ENCODE results near the gene CHRND. TPM values are rescaled to one million over a fixed set of nuclear protein-coding genes. Genes with fewer than 3 reads are reported as not detected.

Gene CHRND
- total RNA-seq, result not detected in 2 replicates

GRCh38 chr2:232525791-232526371 is at the start of gene CHRND:
Gene CHRND, plus strand, starts transcription at chr2:232526160. Its CDS starts 56 bp downstream, at chr2:232526216.

GRCh38 chr2:232487385-232488096 is 38.4 kb upstream of the CHRND start, which contains the start of gene ECEL1:
Gene ECEL1, minus strand, starts transcription at chr2:232487834. Its CDS starts 1,181 bp downstream, at chr2:232486653.

GRCh38 chr2:232519581-232520438 is 6.2 kb upstream of the CHRND start, which contains the start of gene PRSS56:
Gene PRSS56, plus strand, starts transcription at chr2:232520388. Its CDS starts 211 bp downstream, at chr2:232520599.

GRCh38 chr2:232539298-232540231 is 13.6 kb downstream of the CHRND start, which contains the start of gene CHRNG:
Gene CHRNG, plus strand, starts transcription at chr2:232539692. Its CDS starts 56 bp downstream, at chr2:232539748.

GRCh38 chr2:232550354-232551249 is 24.6 kb downstream of the CHRND start, which contains the start of the genes EIF4E2 and TIGD1:
Gene EIF4E2, plus strand, starts transcription at chr2:232550689. Its CDS starts 36 bp downstream, at chr2:232550725.
Gene TIGD1, minus strand, starts transcription at chr2:232550557. Its CDS starts 675 bp downstream, at chr2:232549882.

Other genes with a start within 250 kb of the CHRND start
- gene ALPP, start 147.4 kb upstream of the CHRND start, total RNA-seq, result 3.9 and 19.2 TPM in 2 replicates
- under 0.01 TPM in 1 of 2 replicates, not detected in the other for gene ALPG, start 119.3 kb upstream of the CHRND start, total RNA-seq
- gene ALPI, start 70.0 kb upstream of the CHRND start, total RNA-seq, result not detected in 2 replicates
- gene ECEL1, start 38.3 kb upstream of the CHRND start, total RNA-seq, result not detected in 2 replicates
- gene PRSS56, start 5.8 kb upstream of the CHRND start, total RNA-seq, result not detected in 2 replicates
- gene CHRNG, start 13.5 kb downstream of the CHRND start, total RNA-seq, result 0.39 TPM in 1 of 2 replicates, not detected in the other
- 3.4 and 5.5 TPM in 2 replicates for gene TIGD1, start 24.4 kb downstream of the CHRND start, total RNA-seq
- 82.8 and 101 TPM in 2 replicates for gene EIF4E2, start 24.5 kb downstream of the CHRND start, total RNA-seq
- gene EFHD1, start 107.4 kb downstream of the CHRND start, total RNA-seq, result 3.8 and 5.5 TPM in 2 replicates
- 41.2 and 49.6 TPM in 2 replicates for gene GIGYF2, start 171.2 kb downstream of the CHRND start, total RNA-seq